GM12878 (cell line): ENCODE results near the gene SYCE3. TPM values are rescaled to one million over a fixed set of nuclear protein-coding genes. Genes with fewer than 3 reads are reported as not detected.

ENCODE experiments used
- EED ChIP-seq: sonication (generic); IDR thresholded peaks from 2 replicates; pipeline ENCODE4 v1.6.1; 2016; ENCODE audit warnings: antibody characterized with exemption, low read depth
- FOXK2 ChIP-seq: fragments of 450-650 bp; IDR thresholded peaks from 2 replicates; pipeline ENCODE4 v1.6.1; 2017; ENCODE audit warnings: mild to moderate bottlenecking, moderate library complexity
- GATAD2B ChIP-seq: fragments of 450-650 bp; conservative IDR thresholded peaks from 2 replicates; pipeline ENCODE4 v1.6.1; 2017; ENCODE audit warnings: low read depth, mild to moderate bottlenecking, moderate library complexity
- HDGF ChIP-seq: fragments of 450-650 bp; IDR thresholded peaks from 2 replicates; pipeline ENCODE4 v1.6.1; 2016; ENCODE audit warnings: antibody characterized with exemption
- JUND ChIP-seq: IDR thresholded peaks from 2 replicates; pipeline ENCODE4 v1.6.1; 2012; ENCODE audit warnings: low read depth, mild to moderate bottlenecking, low read length, improper control_type of control experiment, moderate library complexity
- MAX ChIP-seq: IDR thresholded peaks from 2 replicates; pipeline ENCODE4 v1.6.1; 2012; ENCODE audit warnings: low read depth, low read length, improper control_type of control experiment
- MEF2A ChIP-seq: IDR thresholded peaks from 2 replicates; pipeline ENCODE4 v1.6.1; 2011; ENCODE audit warnings: low read depth, mild to moderate bottlenecking, low read length, moderate library complexity; ENCODE audit not compliant: insufficient read depth
- MTA2 ChIP-seq: fragments of 450-650 bp; IDR thresholded peaks from 2 replicates; pipeline ENCODE4 v1.6.1; 2016; ENCODE audit warnings: low read depth, mild to moderate bottlenecking, moderate library complexity
- POLR2A ChIP-seq: IDR thresholded peaks from 2 replicates; pipeline ENCODE4 v1.6.1; 2011; ENCODE audit warnings: low read depth, mild to moderate bottlenecking, low read length
- POLR2AphosphoS2 ChIP-seq: IDR thresholded peaks from 2 replicates; pipeline ENCODE4 v1.6.1; 2011; ENCODE audit warnings: low read depth, mild to moderate bottlenecking, low read length, improper control_type of control experiment, moderate library complexity
- RELA ChIP-seq: fragments of 450-650 bp; IDR thresholded peaks from 2 replicates; pipeline ENCODE4 v1.8.0; 2014; ENCODE audit warnings: borderline replicate concordance; ENCODE audit not compliant: partially characterized antibody
- SIX5 ChIP-seq: IDR thresholded peaks from 2 replicates; pipeline ENCODE4 v1.6.1; 2011; ENCODE audit warnings: mild to moderate bottlenecking, low read depth, low read length, moderate library complexity; ENCODE audit not compliant: severe bottlenecking
- SMAD1 ChIP-seq: fragments of 450-650 bp; IDR thresholded peaks from 2 replicates; pipeline ENCODE4 v1.6.1; 2018; ENCODE audit warnings: mild to moderate bottlenecking, low read depth; ENCODE audit not compliant: partially characterized antibody
- SPI1 ChIP-seq: IDR thresholded peaks from 2 replicates; pipeline ENCODE4 v1.6.1; 2011; ENCODE audit warnings: low read depth, mild to moderate bottlenecking, low read length, moderate library complexity, borderline replicate concordance; ENCODE audit not compliant: insufficient read depth
- TBL1XR1 ChIP-seq: IDR thresholded peaks from 2 replicates; pipeline ENCODE4 v1.6.1; 2012; ENCODE audit warnings: low read depth, low read length, improper control_type of control experiment
- TCF7 ChIP-seq: IDR thresholded peaks from 2 replicates; pipeline ENCODE4 v1.6.1; 2014; ENCODE audit warnings: antibody characterized with exemption, borderline replicate concordance
- ZSCAN29 ChIP-seq: fragments of 450-650 bp; IDR thresholded peaks from 2 replicates; pipeline ENCODE4 v1.6.1; 2017; ENCODE audit warnings: mild to moderate bottlenecking, moderate library complexity
- polyA plus RNA-seq, 11 experiments: library from polyadenylated mRNA; depleted of rRNA in 4 of 11; unstranded in 6 of 11; stranded (reverse) in 5 of 11; fragments of >200 nt; fragmentation: Nextera tagmentation in 4 of 11; fragmentation: Illumina TruSeq in 1 of 11; extraction: Ambion mirVana in 4 of 11; extraction: Trizol in 1 of 11; gene quantifications; 1 replicate in 1 of 11; 2 replicates in 10 of 11; pipeline versions ENCODE4 v1.2.1 to v1.2.3, GENCODE V29; 2011 to 2016; ENCODE audit warnings: inconsistent platforms in 2 of 11, missing spikeins in 2 of 11, low read depth in 1 of 11
- total RNA-seq, 4 experiments: library from RNA; depleted of rRNA in 3 of 4; stranded (reverse); fragments of >200 nt in 3 of 4; fragmentation: Illumina TruSeq in 1 of 4; extraction: Trizol in 1 of 4; gene quantifications; 2 replicates each; pipeline versions ENCODE4 v1.2.1 to v1.2.3, GENCODE V29; 2013 to 2021
- TF ChIP-seq, protein P1 (sequence below): fragments of 450-650 bp; formaldehyde crosslinking; IDR thresholded peaks from 2 replicates; pipeline ENCODE4 v1.4.0; 2020; ENCODE audit warnings: mild to moderate bottlenecking, moderate library complexity
- TF ChIP-seq, protein P2 (sequence below), 3 experiments: IDR thresholded peaks in 2 of 3; conservative IDR thresholded peaks in 1 of 3; 2 replicates each; pipeline ENCODE4 v1.5.1; 2011; ENCODE audit warnings: low read depth in 3 of 3, low read length in 3 of 3, mild to moderate bottlenecking in 3 of 3, control low read depth in 2 of 3, moderate library complexity in 2 of 3, inconsistent platforms in 1 of 3, mixed read lengths in 1 of 3; ENCODE audit not compliant: control insufficient read depth in 2 of 3, insufficient read depth in 1 of 3; ENCODE audit errors: extremely low read depth in 1 of 3
- TF ChIP-seq, protein P3 (sequence below): fragments of 450-650 bp; IDR thresholded peaks from 2 replicates; pipeline ENCODE4 v1.6.1; 2016; ENCODE audit warnings: mild to moderate bottlenecking
- TF ChIP-seq, protein P4 (sequence below): fragments of 450-650 bp; IDR thresholded peaks from 2 replicates; pipeline ENCODE4 v1.6.1; 2017; ENCODE audit warnings: antibody characterized with exemption, mild to moderate bottlenecking, moderate library complexity

Gene SYCE3
- total and polyA plus RNA-seq, 10 of the 15 experiments (the other 5 are each of a cell fraction or from before 2014, with no cell fraction given) = 0.38 to 0.91 (median 0.76) TPM; not detected in 4

DNA sequence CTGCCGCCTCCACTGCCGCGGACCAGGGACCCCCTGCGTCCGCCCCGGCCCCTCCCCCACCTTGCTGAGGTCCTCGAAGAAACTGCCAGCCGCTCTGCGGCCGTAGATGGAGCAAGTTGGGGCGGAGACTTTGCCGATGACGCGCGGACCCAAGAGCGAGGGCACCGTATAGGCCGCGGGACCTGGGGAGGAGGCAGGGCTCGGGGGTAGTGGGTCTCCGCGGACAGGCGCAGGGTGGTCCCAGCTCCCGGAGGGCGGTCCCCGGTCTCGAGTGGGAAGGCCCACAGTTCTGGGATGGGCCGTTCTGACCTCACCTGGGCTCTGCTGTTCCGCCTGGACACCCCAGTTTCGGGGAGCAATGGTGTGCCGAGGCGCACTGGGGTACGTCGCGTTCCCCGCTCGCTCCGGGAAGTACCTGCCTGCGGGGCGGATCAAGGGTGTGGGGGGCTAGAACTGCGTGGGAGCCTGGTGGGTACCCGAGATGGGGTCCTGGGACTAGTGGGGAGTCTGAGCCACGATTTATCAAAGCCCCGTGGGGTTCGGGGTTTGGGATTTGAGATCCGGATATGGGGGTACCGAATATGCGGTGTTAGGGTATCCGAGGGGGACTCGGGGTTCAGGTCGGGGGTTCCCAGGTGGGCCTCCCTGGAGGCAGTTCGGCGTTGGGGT is 31.7 kb downstream of the SYCE3 start (continued):
- TF ChIP-seq SPI1 (no peak), POLR2AphosphoS2 (no peak; the same call in 1 of the 2 replicates), MAX (no peak), HDGF (0 out of 2 replicates have a peak, but pooled peaks have one; percentile 32), TBL1XR1 (0 out of 2 replicates have a peak, but pooled peaks have one; percentile 46), EED (no peak), POLR2A (no peak), TCF7 (no peak), SMAD1 (peak; percentile 87), MTA2 (peak; percentile 61; the same call in 1 of the 2 replicates), JUND (no peak), ZSCAN29 (no peak), MEF2A (0 out of 2 replicates have a peak, but pooled peaks have one; percentile 11), FOXK2 (no peak), RELA (peak; percentile 29), SIX5 (no peak), GATAD2B (peak; percentile 73)
- TF ChIP-seq, protein P1, sequence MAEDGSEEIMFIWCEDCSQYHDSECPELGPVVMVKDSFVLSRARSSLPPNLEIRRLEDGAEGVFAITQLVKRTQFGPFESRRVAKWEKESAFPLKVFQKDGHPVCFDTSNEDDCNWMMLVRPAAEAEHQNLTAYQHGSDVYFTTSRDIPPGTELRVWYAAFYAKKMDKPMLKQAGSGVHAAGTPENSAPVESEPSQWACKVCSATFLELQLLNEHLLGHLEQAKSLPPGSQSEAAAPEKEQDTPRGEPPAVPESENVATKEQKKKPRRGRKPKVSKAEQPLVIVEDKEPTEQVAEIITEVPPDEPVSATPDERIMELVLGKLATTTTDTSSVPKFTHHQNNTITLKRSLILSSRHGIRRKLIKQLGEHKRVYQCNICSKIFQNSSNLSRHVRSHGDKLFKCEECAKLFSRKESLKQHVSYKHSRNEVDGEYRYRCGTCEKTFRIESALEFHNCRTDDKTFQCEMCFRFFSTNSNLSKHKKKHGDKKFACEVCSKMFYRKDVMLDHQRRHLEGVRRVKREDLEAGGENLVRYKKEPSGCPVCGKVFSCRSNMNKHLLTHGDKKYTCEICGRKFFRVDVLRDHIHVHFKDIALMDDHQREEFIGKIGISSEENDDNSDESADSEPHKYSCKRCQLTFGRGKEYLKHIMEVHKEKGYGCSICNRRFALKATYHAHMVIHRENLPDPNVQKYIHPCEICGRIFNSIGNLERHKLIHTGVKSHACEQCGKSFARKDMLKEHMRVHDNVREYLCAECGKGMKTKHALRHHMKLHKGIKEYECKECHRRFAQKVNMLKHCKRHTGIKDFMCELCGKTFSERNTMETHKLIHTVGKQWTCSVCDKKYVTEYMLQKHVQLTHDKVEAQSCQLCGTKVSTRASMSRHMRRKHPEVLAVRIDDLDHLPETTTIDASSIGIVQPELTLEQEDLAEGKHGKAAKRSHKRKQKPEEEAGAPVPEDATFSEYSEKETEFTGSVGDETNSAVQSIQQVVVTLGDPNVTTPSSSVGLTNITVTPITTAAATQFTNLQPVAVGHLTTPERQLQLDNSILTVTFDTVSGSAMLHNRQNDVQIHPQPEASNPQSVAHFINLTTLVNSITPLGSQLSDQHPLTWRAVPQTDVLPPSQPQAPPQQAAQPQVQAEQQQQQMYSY (CRISPR knock-in tag) = no peak
- TF ChIP-seq, protein P2, sequence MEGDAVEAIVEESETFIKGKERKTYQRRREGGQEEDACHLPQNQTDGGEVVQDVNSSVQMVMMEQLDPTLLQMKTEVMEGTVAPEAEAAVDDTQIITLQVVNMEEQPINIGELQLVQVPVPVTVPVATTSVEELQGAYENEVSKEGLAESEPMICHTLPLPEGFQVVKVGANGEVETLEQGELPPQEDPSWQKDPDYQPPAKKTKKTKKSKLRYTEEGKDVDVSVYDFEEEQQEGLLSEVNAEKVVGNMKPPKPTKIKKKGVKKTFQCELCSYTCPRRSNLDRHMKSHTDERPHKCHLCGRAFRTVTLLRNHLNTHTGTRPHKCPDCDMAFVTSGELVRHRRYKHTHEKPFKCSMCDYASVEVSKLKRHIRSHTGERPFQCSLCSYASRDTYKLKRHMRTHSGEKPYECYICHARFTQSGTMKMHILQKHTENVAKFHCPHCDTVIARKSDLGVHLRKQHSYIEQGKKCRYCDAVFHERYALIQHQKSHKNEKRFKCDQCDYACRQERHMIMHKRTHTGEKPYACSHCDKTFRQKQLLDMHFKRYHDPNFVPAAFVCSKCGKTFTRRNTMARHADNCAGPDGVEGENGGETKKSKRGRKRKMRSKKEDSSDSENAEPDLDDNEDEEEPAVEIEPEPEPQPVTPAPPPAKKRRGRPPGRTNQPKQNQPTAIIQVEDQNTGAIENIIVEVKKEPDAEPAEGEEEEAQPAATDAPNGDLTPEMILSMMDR (IDR thresholded peaks at IDR 0.05 in 2 of 3, conservative IDR thresholded peaks at IDR 0.05 in 1 of 3; ENCODE audit: control insufficient read depth in 2 of 3, extremely low read depth in 1 of 3, insufficient read depth in 1 of 3, low read depth in 3 of 3, low read length in 3 of 3) = no peak
- TF ChIP-seq, protein P3, sequence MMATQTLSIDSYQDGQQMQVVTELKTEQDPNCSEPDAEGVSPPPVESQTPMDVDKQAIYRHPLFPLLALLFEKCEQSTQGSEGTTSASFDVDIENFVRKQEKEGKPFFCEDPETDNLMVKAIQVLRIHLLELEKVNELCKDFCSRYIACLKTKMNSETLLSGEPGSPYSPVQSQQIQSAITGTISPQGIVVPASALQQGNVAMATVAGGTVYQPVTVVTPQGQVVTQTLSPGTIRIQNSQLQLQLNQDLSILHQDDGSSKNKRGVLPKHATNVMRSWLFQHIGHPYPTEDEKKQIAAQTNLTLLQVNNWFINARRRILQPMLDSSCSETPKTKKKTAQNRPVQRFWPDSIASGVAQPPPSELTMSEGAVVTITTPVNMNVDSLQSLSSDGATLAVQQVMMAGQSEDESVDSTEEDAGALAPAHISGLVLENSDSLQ = no peak; the same call in 1 of the 2 replicates
- TF ChIP-seq, protein P4, sequence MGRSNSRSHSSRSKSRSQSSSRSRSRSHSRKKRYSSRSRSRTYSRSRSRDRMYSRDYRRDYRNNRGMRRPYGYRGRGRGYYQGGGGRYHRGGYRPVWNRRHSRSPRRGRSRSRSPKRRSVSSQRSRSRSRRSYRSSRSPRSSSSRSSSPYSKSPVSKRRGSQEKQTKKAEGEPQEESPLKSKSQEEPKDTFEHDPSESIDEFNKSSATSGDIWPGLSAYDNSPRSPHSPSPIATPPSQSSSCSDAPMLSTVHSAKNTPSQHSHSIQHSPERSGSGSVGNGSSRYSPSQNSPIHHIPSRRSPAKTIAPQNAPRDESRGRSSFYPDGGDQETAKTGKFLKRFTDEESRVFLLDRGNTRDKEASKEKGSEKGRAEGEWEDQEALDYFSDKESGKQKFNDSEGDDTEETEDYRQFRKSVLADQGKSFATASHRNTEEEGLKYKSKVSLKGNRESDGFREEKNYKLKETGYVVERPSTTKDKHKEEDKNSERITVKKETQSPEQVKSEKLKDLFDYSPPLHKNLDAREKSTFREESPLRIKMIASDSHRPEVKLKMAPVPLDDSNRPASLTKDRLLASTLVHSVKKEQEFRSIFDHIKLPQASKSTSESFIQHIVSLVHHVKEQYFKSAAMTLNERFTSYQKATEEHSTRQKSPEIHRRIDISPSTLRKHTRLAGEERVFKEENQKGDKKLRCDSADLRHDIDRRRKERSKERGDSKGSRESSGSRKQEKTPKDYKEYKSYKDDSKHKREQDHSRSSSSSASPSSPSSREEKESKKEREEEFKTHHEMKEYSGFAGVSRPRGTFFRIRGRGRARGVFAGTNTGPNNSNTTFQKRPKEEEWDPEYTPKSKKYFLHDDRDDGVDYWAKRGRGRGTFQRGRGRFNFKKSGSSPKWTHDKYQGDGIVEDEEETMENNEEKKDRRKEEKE = no peak
